Measurements from ENCODE around the gene TIMM17A.
A peak's percentile ranks its signal among the peaks of the same experiment; 100 is the strongest.

The TIMM17A gene

GRCh38 chr1:201955009-201955728 lies at the start of gene TIMM17A:
Gene TIMM17A (plus strand): TSS chr1:201955503. CDS start chr1:201955527, 24 bp downstream.
- peaks cover 16% of the 10 kb centered on the region for H3K36me3 Mint-ChIP-seq (ENCODE audit: low read depth)
- peak within 1 kb of the TSS; percentile 95 to 96 (median 96) for H3K27ac Mint-ChIP-seq
- no peaks in the 10 kb centered on the region for H3K27me3 Mint-ChIP-seq (ENCODE audit: low read depth)
- H3K9me3 Mint-ChIP-seq, result no peaks in the 10 kb centered on the region
- peak within 1 kb of the TSS; percentile 95 to 98 (median 96) for H3K4me3 Mint-ChIP-seq
- H3K4me1 Mint-ChIP-seq, result peaks cover 10% of the 10 kb centered on the region
- TF ChIP-seq CTCF (IDR thresholded peaks at IDR 0.05; ENCODE audit: unreplicated experiment in 3 of 3), result no peak

DNA sequence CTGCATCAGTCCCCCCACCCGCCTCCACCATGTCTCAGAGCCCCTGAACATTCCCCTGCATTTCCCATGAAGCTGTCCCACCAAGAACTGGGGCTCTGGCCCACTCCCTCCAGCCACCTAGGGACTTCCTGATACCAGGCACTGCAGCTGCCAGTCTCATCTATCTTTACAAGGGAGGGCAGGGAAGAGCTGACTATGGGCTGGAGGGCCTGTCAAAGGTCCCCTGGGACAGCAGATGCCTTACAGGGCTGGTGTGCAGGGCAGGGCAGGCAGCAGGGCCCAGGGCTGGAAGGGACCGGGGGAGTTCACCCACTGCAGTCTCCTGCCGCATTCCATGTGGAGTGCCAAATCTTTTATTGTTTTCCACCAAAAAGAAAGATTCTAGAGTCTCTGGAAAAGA lies 49.0 kb upstream of the TIMM17A start:
- Mint-ChIP-seq H3K4me1 (peaks cover 32% of the 10 kb centered on the region), H3K27me3 (ENCODE audit: low read depth) (peaks cover 10% of the 10 kb centered on the region), H3K4me3 (no peak overlapping the region), H3K36me3 (ENCODE audit: low read depth) (no peaks in the 10 kb centered on the region), H3K27ac (peak overlapping the region in 2 of 3 experiments; percentile 74 to 96), H3K9me3 (no peaks in the 10 kb centered on the region)
- no peak for TF ChIP-seq CTCF (IDR thresholded peaks at IDR 0.05; ENCODE audit: unreplicated experiment in 3 of 3)

GRCh38 chr1:201907621-201908020 lies 47.7 kb upstream of the TIMM17A start:
- no peaks in the 10 kb centered on the region for H3K36me3 Mint-ChIP-seq (ENCODE audit: low read depth)
- no peak for TF ChIP-seq CTCF (IDR thresholded peaks at IDR 0.05; ENCODE audit: unreplicated experiment in 3 of 3)
- H3K27me3 Mint-ChIP-seq (ENCODE audit: low read depth), result peaks cover 10% of the 10 kb centered on the region
- H3K27ac Mint-ChIP-seq, result peak overlapping the region in 2 of 3 experiments; percentile 53 to 81
- H3K4me3 Mint-ChIP-seq, result no peak overlapping the region
- peaks cover 40% of the 10 kb centered on the region for H3K4me1 Mint-ChIP-seq
- H3K9me3 Mint-ChIP-seq, result no peaks in the 10 kb centered on the region

- Mint-ChIP-seq H3K27ac (peak overlapping the region; percentile 64 to 91 (median 78)), H3K4me3 (no peak overlapping the region), H3K27me3 (ENCODE audit: low read depth) (peaks cover 10% of the 10 kb centered on the region), H3K4me1 (peaks cover 44% of the 10 kb centered on the region), H3K36me3 (ENCODE audit: low read depth) (no peaks in the 10 kb centered on the region), H3K9me3 (no peaks in the 10 kb centered on the region)
- no peak for TF ChIP-seq CTCF (IDR thresholded peaks at IDR 0.05; ENCODE audit: unreplicated experiment in 3 of 3)
These were observed 43.3 kb upstream of the TIMM17A start for GRCh38 chr1:201911826-201912571.

GRCh38 chr1:201912832-201913231 lies 42.5 kb upstream of the TIMM17A start:
- peaks cover 10% of the 10 kb centered on the region for H3K27me3 Mint-ChIP-seq (ENCODE audit: low read depth)
- no peak for TF ChIP-seq CTCF (IDR thresholded peaks at IDR 0.05; ENCODE audit: unreplicated experiment in 3 of 3)
- H3K9me3 Mint-ChIP-seq, result no peaks in the 10 kb centered on the region
- H3K4me1 Mint-ChIP-seq, result peaks cover 45% of the 10 kb centered on the region
- no peak overlapping the region for H3K4me3 Mint-ChIP-seq
- no peak overlapping the region for H3K27ac Mint-ChIP-seq
- no peaks in the 10 kb centered on the region for H3K36me3 Mint-ChIP-seq (ENCODE audit: low read depth)

Data from nephron (organoid).